Measurements from ENCODE around the gene AQP12A.

DNA sequence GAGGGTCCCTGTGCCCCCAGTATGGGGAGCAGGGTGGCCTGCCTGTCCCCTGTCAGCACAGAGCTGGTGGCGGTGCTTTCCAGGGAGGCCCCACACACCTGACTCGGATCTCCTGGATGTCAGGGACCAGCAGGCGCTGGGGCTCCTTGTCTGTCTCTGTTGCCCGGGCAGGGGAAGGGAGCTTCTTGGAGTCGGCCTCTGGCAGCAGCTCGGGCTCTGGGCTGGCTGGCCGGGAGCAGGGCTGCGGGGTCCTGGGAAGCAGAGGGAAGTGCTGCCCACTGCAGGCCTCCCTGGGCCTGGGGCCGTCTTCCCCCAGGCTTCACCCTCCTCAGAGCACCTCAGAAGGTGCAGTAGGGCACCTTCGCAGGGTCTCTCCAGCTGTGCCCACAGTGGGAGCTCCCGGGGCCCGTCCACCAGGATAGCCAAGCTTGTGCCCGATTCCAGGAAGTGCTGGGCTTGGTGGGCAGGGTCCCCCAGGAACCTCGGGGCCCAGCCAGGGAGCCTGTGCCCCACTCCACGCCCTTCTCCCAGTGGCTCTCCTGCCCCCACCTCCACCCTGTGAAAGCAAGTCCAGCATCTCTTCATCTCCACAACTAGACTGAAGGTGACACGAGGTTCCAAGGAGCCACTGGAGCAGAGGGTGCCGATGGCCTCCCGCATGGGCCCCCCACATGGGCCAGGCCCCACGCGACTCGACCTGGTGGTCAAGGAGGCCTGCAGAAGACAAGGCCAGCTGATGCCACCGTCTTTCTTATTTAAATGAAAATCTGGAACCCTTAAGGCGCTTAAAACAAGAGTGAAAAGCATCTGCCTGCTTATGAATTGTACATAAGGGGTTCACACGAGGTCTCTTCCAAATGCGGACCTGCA is 28.2 kb downstream of the AQP12A start:
- TF ChIP-seq, protein P1, sequence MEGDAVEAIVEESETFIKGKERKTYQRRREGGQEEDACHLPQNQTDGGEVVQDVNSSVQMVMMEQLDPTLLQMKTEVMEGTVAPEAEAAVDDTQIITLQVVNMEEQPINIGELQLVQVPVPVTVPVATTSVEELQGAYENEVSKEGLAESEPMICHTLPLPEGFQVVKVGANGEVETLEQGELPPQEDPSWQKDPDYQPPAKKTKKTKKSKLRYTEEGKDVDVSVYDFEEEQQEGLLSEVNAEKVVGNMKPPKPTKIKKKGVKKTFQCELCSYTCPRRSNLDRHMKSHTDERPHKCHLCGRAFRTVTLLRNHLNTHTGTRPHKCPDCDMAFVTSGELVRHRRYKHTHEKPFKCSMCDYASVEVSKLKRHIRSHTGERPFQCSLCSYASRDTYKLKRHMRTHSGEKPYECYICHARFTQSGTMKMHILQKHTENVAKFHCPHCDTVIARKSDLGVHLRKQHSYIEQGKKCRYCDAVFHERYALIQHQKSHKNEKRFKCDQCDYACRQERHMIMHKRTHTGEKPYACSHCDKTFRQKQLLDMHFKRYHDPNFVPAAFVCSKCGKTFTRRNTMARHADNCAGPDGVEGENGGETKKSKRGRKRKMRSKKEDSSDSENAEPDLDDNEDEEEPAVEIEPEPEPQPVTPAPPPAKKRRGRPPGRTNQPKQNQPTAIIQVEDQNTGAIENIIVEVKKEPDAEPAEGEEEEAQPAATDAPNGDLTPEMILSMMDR (IDR thresholded peaks at IDR 0.05) = no peak
- TF ChIP-seq POLR2AphosphoS5 (IDR thresholded peaks at IDR 0.05) = no peak
